Left lung (tissue), 10 donors: ENCODE results near the gene XPNPEP3. TPM values are rescaled to one million over a fixed set of nuclear protein-coding genes. Genes with fewer than 3 reads are reported as not detected.

Experiments used
- ATAC-seq: fragments of 200-7000 bp; cut with Tn5 transposase; one replicate; pipeline ENCODE4 v1.9.1; 2020; ENCODE audit warnings: moderate library complexity
- DNase-seq, 4 donors: peaks; one replicate each; pipeline ENCODE4 v3.0.0-alpha.2; 2013 to 2020
- H3K27ac ChIP-seq, 2 donors: fragments of 200-600 bp; sonication (generic) in 1 of 2; one replicate each; pipeline versions ENCODE4 v1.5.0 to v1.8.0; 2020 to 2021
- H3K27me3 ChIP-seq, 2 donors: fragments of 200-600 bp; sonication (generic) in 1 of 2; one replicate each; pipeline versions ENCODE4 v1.5.0 to v1.8.0; 2020 to 2021
- H3K36me3 ChIP-seq, 2 donors: fragments of 200-600 bp; sonication (generic) in 1 of 2; one replicate each; pipeline versions ENCODE4 v1.5.0 to v1.8.0; 2020 to 2021
- H3K4me1 ChIP-seq, 2 donors: fragments of 200-600 bp; one replicate each; pipeline ENCODE4 v1.8.0; 2021
- H3K4me3 ChIP-seq, 2 donors: fragments of 200-600 bp; sonication (generic) in 1 of 2; one replicate each; pipeline versions ENCODE4 v1.5.0 to v1.8.0; 2020 to 2021; ENCODE audit warnings: mild to moderate bottlenecking in 1 of 2
- H3K9me3 ChIP-seq, 2 donors: fragments of 200-600 bp; sonication (generic) in 1 of 2; one replicate each; pipeline versions ENCODE4 v1.5.0 to v1.8.0; 2020 to 2021
- CTCF ChIP-seq, 2 donors: fragments of 200-600 bp; sonication (generic) in 1 of 2; IDR thresholded peaks; one replicate each; pipeline versions ENCODE4 v1.5.0 to v1.8.0; 2021; ENCODE audit warnings: antibody characterized with exemption in 2 of 2
- intact Hi-C, 2 donors: fragments of 100-400 bp; cut with DNase I; formaldehyde crosslinking; loops; one replicate each; pipeline versions ENCODE4 v1.11.2 to v1.14.2; 2022
- polyA plus RNA-seq, 6 donors: library from polyadenylated mRNA; unstranded; fragments of 120-200 nt; gene quantifications; one replicate each; pipeline ENCODE4 v1.2.1, GENCODE V29; 2013; ENCODE audit not compliant: insufficient read length in 6 of 6
- total RNA-seq, 2 donors: library from RNA; stranded (reverse); fragmentation: NEBNext Ultra II Directional; extraction: Animal tissue kit (Norgen Biotek cat#: 25700); gene quantifications; one replicate each; pipeline ENCODE4 v1.2.1, GENCODE V29; 2021
- donor health status: DM: no; HTN: yes; CAD: no.
- donor health status: DM: no; HTN: no; CAD: no.

Gene XPNPEP3
- total and polyA plus RNA-seq, 8 donors: 12.1 to 25.6 (median 21.9) TPM

- no peak for ATAC-seq
Measured at GRCh38 chr22:40939202-40939601, 82.3 kb downstream of the XPNPEP3 start.

GRCh38 chr22:40950962-40951794 lies 94.2 kb downstream of the XPNPEP3 start, which contains the start of gene RBX1:
Gene RBX1 (plus strand): TSS chr22:40951378. CDS start chr22:40951399, 21 bp downstream.
- peaks cover 7 to 34% of the 10 kb centered on the region in 2 donors for H3K4me1 ChIP-seq
- peak; percentile 94 for ATAC-seq
- intact Hi-C loops: loop anchor here in 1 of 2 donors (10.0 kb wide), 1 partner anchor 144 kb away; the partner anchor contains the start of gene EP300
- H3K36me3 ChIP-seq: peaks cover 0 to 28% of the 10 kb centered on the region in 2 donors
- no peaks in the 10 kb centered on the region for H3K9me3 ChIP-seq
- no peaks in the 10 kb centered on the region for H3K27me3 ChIP-seq
- no peak for TF ChIP-seq CTCF (IDR thresholded peaks at IDR 0.05)
- peak within 1 kb of the TSS; percentile 95 to 97 for H3K27ac ChIP-seq
- H3K4me3 ChIP-seq: peak within 1 kb of the TSS; percentile 83 to 84
- peak; percentile 99 to 100 (median 100) for DNase-seq

More at GRCh38 chr22:40939202-40939601, 82.3 kb downstream of the XPNPEP3 start:
- H3K27me3 ChIP-seq: no peaks in the 10 kb centered on the region
- no peak overlapping the region for H3K4me3 ChIP-seq
- DNase-seq: no peak
- intact Hi-C loops: no loop called here
- H3K4me1 ChIP-seq: peaks cover 0 to 10% of the 10 kb centered on the region in 2 donors
- TF ChIP-seq CTCF (IDR thresholded peaks at IDR 0.05): no peak
- H3K27ac ChIP-seq: no peak overlapping the region
- no peaks in the 10 kb centered on the region for H3K36me3 ChIP-seq
- H3K9me3 ChIP-seq: no peaks in the 10 kb centered on the region

- ATAC-seq (no peak), DNase-seq (peak in 1 of 4 donors; percentile 5)
- H3K27me3 ChIP-seq: no peaks in the 10 kb centered on the region
- no peaks in the 10 kb centered on the region for H3K9me3 ChIP-seq
- peaks cover 7 to 34% of the 10 kb centered on the region in 2 donors for H3K4me1 ChIP-seq
- peak overlapping the region; percentile 83 to 84 for H3K4me3 ChIP-seq
- intact Hi-C loops: loop anchor here in 1 of 2 donors (10.0 kb wide), 1 partner anchor 143 kb away; the partner anchor contains the start of gene EP300
- H3K36me3 ChIP-seq: peaks cover 0 to 36% of the 10 kb centered on the region in 2 donors
- H3K27ac ChIP-seq: peak overlapping the region; percentile 95 to 97
- no peak for TF ChIP-seq CTCF (IDR thresholded peaks at IDR 0.05)
Measured at GRCh38 chr22:40951795-40952605, 95.1 kb downstream of the XPNPEP3 start.

- peaks cover 0 to 46% of the 10 kb centered on the region in 2 donors for H3K36me3 ChIP-seq
- H3K27me3 ChIP-seq: no peaks in the 10 kb centered on the region
- H3K4me3 ChIP-seq: peak overlapping the region in 1 of 2 donors; percentile 84
- H3K27ac ChIP-seq: no peak overlapping the region
- intact Hi-C loops: loop anchor here in 1 of 2 donors (10.0 kb wide), 1 partner anchor 141 kb away; the partner anchor contains the start of gene EP300
- H3K9me3 ChIP-seq: no peaks in the 10 kb centered on the region
- no peak for ATAC-seq
- no peak for TF ChIP-seq CTCF (IDR thresholded peaks at IDR 0.05)
- peaks cover 7 to 41% of the 10 kb centered on the region in 2 donors for H3K4me1 ChIP-seq
- no peak for DNase-seq
Measured at GRCh38 chr22:40953471-40953870, 96.5 kb downstream of the XPNPEP3 start.
